NT2/D1 (cell line): ENCODE measurements around the gene FAM9C.

ENCODE experiments used
- SUZ12 ChIP-seq: IDR thresholded peaks from 2 replicates; pipeline ENCODE4 v1.6.1; 2011; ENCODE audit not compliant: insufficient read length, insufficient read depth; ENCODE audit errors: extremely low read depth
- YY1 ChIP-seq: IDR thresholded peaks from 2 replicates; pipeline ENCODE4 v1.6.1; 2011; ENCODE audit not compliant: insufficient read length, insufficient read depth
- ZNF274 ChIP-seq: IDR thresholded peaks from 2 replicates; pipeline ENCODE4 v1.6.1; 2011; ENCODE audit warnings: mild to moderate bottlenecking, low read depth, low read length

GRCh38 chrX:13036896-13037295 lies 7.5 kb downstream of the FAM9C start:
- no peak for TF ChIP-seq YY1
- TF ChIP-seq ZNF274: no peak
- no peak for TF ChIP-seq SUZ12
